Measurements from ENCODE around the gene ANKRD28.
A peak's percentile ranks its signal among the peaks of the same experiment; 100 is the strongest.

Gene ANKRD28

DNA sequence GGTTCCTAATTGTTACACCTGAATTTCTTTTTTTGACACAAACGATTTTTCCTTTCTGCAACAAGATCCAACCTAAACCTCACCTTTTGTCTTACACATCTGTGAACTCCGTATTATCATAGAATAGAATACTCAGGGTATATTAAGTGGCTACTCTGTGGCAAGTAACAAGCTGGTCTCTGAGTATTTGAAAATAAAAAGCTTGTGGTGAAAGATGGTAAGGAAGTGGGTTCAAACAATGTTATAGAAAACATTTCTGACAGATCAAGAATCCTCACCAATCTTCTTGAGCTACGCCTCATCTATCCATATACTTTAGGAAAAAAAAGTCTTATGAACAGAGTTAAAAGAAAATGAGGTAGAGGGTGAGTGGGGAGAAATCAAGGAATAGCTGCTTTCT is 3.5 kb upstream of the ANKRD28 start:
- Histone ChIP-seq H3K9me3 (ENCODE audit: control insufficient read depth, low read length) (no peaks in the 10 kb centered on the region), H3K4me1 (ENCODE audit: control insufficient read depth, insufficient read depth, low read length) (peaks cover 43% of the 10 kb centered on the region), H3K9ac (ENCODE audit: low read length) (no peak overlapping the region), H3K4me3 (ENCODE audit: low read length) (no peak overlapping the region), H3K36me3 (ENCODE audit: control insufficient read depth, insufficient read depth, low read length, severe bottlenecking) (no peaks in the 10 kb centered on the region), H3K27me3 (replicated peaks; ENCODE audit: control insufficient read depth, insufficient read depth, low read length) (no peaks in the 10 kb centered on the region)
- DNase-seq (ENCODE audit: low read depth), result no peak

DNA sequence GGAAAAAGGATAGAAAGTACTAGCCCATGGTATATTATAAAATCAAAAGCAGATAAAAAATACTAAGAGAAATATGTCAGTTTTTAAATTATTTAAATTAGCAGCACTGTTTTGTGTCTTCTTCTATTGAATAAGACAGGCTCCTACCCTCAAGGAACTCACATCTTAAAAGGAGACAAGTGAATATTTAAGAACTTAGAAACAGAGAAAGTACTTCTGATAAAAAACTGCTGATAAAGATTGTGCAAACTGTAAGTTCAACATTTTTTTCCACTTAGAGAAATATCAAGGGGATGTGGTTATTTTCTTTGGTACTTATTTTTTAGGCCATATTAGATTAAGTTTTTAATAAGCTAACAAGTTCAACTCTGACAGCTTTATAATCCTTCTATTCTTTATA is 3.0 kb upstream of the ANKRD28 start:
- DNase-seq (ENCODE audit: low read depth), result peak; percentile 65
- Histone ChIP-seq H3K36me3 (ENCODE audit: control insufficient read depth, insufficient read depth, low read length, severe bottlenecking) (no peaks in the 10 kb centered on the region), H3K27me3 (replicated peaks; ENCODE audit: control insufficient read depth, insufficient read depth, low read length) (no peaks in the 10 kb centered on the region), H3K4me1 (ENCODE audit: control insufficient read depth, insufficient read depth, low read length) (peaks cover 38% of the 10 kb centered on the region), H3K4me3 (ENCODE audit: low read length) (no peak overlapping the region), H3K9ac (ENCODE audit: low read length) (no peak overlapping the region), H3K9me3 (ENCODE audit: control insufficient read depth, low read length) (no peaks in the 10 kb centered on the region)

DNA sequence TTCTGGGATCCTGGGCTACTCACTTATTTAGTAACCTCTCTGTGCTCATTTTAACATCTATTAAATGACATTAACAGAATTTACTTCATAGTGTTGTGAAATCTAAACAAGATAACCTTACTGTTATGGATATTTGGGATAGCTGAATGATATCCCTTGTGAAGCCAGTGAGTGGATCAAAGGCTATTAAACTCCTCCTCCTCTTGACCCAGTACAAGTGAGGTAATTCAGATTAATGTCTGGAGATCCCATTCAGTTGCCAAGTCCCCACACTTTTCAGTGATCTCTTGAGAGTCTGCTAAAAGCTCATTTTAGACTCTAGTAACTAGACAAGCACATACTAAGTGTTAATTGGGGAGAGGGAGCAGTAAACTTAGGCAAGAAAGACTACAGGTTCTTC is 2.5 kb upstream of the ANKRD28 start:
- Histone ChIP-seq H3K27me3 (replicated peaks; ENCODE audit: control insufficient read depth, insufficient read depth, low read length) (no peaks in the 10 kb centered on the region), H3K9ac (ENCODE audit: low read length) (peak overlapping the region; percentile 5), H3K9me3 (ENCODE audit: control insufficient read depth, low read length) (no peaks in the 10 kb centered on the region), H3K36me3 (ENCODE audit: control insufficient read depth, insufficient read depth, low read length, severe bottlenecking) (no peaks in the 10 kb centered on the region), H3K4me3 (ENCODE audit: low read length) (no peak overlapping the region), H3K4me1 (ENCODE audit: control insufficient read depth, insufficient read depth, low read length) (peaks cover 34% of the 10 kb centered on the region)
- peak; percentile 43 for DNase-seq (ENCODE audit: low read depth)

DNA sequence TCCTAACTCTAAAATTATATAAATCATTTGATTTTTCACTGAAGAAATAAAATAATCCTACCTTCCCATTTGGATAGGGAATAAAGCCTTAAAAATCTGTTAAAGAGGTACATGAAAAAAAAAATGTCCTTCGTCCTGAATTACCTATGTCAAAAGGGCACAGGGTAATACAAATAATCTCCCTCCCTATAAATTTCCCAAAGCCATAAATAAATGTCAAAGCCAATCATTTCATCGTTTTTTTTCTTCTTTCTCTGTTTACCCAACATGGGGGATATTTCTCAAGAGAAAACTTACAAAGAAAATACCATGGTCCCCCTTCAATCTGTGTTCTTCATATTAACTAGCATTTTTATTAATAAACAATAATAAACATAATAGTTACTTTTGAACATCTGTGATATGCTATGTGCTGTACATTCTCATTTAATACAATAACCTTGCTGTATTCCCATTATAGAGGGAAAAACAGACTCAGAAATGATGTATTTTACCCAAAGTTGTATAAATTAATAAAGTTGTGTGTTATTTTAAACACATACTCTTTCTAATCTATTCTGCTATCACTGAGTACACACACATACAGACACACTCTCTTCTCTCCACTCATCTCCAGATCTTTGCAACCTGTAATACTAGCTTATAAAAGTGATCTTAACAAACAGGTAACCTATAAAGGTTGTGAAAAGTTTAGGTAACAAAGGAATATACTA is 910 bp upstream of the ANKRD28 start:
- no peaks in the 10 kb centered on the region for H3K9me3 ChIP-seq (ENCODE audit: control insufficient read depth, low read length)
- H3K9ac ChIP-seq (ENCODE audit: low read length), result peak overlapping the region; percentile 97
- H3K4me3 ChIP-seq (ENCODE audit: low read length), result peak overlapping the region; percentile 88

DNA sequence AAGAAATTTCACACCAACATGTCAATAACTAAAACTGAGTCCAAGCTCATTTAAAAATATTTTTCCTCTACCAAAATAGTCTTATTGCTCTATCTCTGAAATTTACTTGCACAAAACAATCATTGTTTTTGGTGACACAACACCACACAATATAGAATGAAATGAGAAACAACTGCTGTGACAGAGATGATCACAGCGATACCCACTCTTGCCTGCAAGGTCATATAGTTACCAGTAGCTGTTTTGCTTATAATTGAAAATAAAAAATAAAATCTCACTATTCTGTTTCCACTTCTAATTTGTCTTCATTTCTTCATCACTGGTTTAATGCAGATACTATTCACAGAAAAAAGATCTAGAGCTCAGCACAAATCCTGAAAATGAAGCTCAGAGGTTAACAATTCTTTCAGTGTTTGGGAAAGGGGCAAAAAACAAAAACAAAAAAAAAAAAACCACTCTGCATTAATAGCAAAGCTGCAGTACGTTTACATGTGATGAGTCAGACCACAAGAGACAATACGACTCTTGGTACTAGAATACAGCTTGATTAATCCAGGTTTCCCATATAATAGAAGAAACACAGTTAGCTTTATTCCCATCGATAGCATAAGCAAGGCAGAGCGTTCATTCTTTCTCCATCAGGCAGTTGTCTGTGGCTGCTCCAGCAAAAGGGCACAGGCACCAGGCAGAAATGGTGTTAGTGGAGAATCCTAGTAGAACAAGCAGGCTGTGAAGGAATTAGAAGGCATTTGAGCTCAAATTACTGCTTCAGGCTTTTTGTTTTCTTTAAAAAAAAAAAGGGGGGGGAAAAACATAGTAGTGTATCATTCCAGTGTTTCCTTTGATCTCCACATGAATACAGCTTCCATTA is 773 bp downstream of the ANKRD28 start:
- Histone ChIP-seq H3K9ac (ENCODE audit: low read length) (peak overlapping the region; percentile 97), H3K27me3 (replicated peaks; ENCODE audit: control insufficient read depth, insufficient read depth, low read length) (no peaks in the 10 kb centered on the region), H3K36me3 (ENCODE audit: control insufficient read depth, insufficient read depth, low read length, severe bottlenecking) (peaks cover 16% of the 10 kb centered on the region), H3K4me1 (ENCODE audit: control insufficient read depth, insufficient read depth, low read length) (peaks cover 46% of the 10 kb centered on the region), H3K9me3 (ENCODE audit: control insufficient read depth, low read length) (no peaks in the 10 kb centered on the region), H3K4me3 (ENCODE audit: low read length) (peak overlapping the region; percentile 88)
- DNase-seq (ENCODE audit: low read depth), result peak; percentile 74

More for the DNA sequence above, 910 bp upstream of the ANKRD28 start:
- Histone ChIP-seq H3K36me3 (ENCODE audit: control insufficient read depth, insufficient read depth, low read length, severe bottlenecking) (peaks cover under 1% of the 10 kb centered on the region), H3K4me1 (ENCODE audit: control insufficient read depth, insufficient read depth, low read length) (peaks cover 31% of the 10 kb centered on the region), H3K27me3 (replicated peaks; ENCODE audit: control insufficient read depth, insufficient read depth, low read length) (no peaks in the 10 kb centered on the region)
- no peak for DNase-seq (ENCODE audit: low read depth)

- peak; percentile 26 for DNase-seq (ENCODE audit: low read depth)
- peak overlapping the region; percentile 88 for H3K4me3 ChIP-seq (ENCODE audit: low read length)
- H3K36me3 ChIP-seq (ENCODE audit: control insufficient read depth, insufficient read depth, low read length, severe bottlenecking), result peaks cover 20% of the 10 kb centered on the region
- no peaks in the 10 kb centered on the region for H3K27me3 ChIP-seq (replicated peaks; ENCODE audit: control insufficient read depth, insufficient read depth, low read length)
- H3K9ac ChIP-seq (ENCODE audit: low read length), result peak overlapping the region; percentile 97
- H3K9me3 ChIP-seq (ENCODE audit: control insufficient read depth, low read length), result no peaks in the 10 kb centered on the region
- peaks cover 52% of the 10 kb centered on the region for H3K4me1 ChIP-seq (ENCODE audit: control insufficient read depth, insufficient read depth, low read length)
Measured at GRCh38 chr3:15796331-15796730, 1.4 kb downstream of the ANKRD28 start.

DNA sequence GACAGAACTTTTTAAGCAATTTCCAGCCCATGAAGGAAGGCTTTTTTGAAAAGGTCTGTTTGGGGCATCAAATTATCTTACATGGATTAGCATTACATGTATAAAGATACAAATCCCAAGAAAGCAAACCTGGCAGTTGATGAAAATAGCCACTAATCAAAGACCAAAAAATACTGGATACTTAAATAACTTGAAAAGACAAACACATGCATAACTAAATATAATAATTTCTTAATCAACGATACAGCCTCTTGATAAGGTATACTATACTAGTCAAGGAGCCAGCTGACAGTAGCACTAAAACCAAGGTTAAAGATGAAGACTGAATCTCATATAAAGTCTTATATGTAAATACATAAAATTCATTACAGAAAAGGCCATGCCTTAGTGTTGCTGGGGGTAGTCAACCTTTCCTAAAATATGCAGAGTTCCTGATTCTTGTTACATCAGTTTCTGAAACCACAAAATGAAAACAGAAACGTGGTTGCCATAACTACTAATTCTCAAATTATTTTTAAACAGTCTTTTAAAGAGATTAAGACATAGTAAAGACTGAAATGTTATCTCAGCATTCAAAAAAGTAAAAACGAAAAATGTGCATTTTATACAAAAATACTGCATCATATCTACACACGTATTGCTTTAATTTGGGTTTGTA is 2.0 kb downstream of the ANKRD28 start:
- Histone ChIP-seq H3K27me3 (replicated peaks; ENCODE audit: control insufficient read depth, insufficient read depth, low read length) (no peaks in the 10 kb centered on the region), H3K4me1 (ENCODE audit: control insufficient read depth, insufficient read depth, low read length) (peaks cover 50% of the 10 kb centered on the region), H3K36me3 (ENCODE audit: control insufficient read depth, insufficient read depth, low read length, severe bottlenecking) (peaks cover 23% of the 10 kb centered on the region), H3K9ac (ENCODE audit: low read length) (peak overlapping the region; percentile 97), H3K4me3 (ENCODE audit: low read length) (peak overlapping the region; percentile 88), H3K9me3 (ENCODE audit: control insufficient read depth, low read length) (no peaks in the 10 kb centered on the region)
- peak; percentile 83 for DNase-seq (ENCODE audit: low read depth)

DNA sequence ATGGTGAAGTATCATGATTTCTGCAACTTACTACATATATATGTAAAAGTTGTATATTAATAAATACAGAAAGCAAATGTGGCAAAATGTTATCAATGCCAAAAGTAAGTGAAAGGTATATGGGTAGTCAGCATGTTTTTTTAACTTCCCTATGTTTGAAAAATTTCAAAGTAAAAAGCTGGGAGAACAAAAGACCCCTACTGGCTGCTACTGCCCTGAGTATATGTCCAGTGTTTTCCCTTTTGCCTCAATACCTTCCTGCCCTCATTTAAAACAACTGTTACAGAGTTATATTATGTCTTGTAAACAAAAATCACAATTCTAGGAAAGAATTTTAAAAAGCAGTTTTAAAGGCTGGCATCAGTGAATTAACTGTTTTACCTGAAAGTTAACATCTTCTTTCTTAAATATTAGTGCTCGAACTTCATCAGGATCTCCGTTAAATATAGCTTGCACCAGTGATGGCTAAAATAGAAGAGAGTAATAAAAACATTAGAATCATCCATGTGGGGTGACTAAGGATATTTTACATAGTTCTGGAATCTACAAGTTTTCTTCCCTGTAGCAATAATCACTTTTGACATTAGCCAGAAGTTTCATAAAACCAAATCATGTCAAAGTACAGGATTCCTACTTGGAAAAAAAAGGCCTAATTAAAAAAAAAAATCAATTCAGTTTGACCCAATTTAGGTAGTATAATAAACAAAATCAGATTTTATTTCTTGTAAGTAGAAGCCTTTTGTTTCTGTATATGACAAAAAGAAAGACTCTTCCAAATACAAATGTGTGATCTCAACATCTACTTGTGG is 2.7 kb downstream of the ANKRD28 start:
- H3K4me3 ChIP-seq (ENCODE audit: low read length), result peak overlapping the region; percentile 88
- peaks cover 30% of the 10 kb centered on the region for H3K36me3 ChIP-seq (ENCODE audit: control insufficient read depth, insufficient read depth, low read length, severe bottlenecking)
- H3K4me1 ChIP-seq (ENCODE audit: control insufficient read depth, insufficient read depth, low read length), result peaks cover 43% of the 10 kb centered on the region
- peak overlapping the region; percentile 97 for H3K9ac ChIP-seq (ENCODE audit: low read length)
- no peaks in the 10 kb centered on the region for H3K27me3 ChIP-seq (replicated peaks; ENCODE audit: control insufficient read depth, insufficient read depth, low read length)
- DNase-seq (ENCODE audit: low read depth), result peak; percentile 64
- H3K9me3 ChIP-seq (ENCODE audit: control insufficient read depth, low read length), result no peaks in the 10 kb centered on the region

DNA sequence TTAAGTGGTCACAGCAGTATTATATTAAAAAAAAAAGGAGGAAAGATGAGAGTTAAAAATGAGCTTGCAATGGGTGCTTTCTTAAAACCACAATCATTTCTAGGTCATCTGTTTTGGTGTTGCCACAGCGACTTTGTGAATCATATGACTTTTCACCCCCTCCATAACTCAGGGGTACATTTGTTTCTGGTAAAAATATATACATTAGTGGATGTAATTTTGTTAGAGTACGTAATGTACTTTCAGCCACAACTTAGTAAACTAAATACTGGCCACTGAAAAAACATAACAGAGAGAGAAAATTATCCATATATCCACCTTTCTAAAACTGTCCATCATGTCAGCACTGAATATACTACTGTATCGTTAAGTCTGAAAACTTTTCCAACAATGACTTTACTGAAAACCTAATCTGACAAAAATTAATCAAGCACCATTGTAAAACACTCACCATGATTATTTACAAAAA is 3.4 kb downstream of the ANKRD28 start:
- peak overlapping the region; percentile 97 for H3K9ac ChIP-seq (ENCODE audit: low read length)
- peak overlapping the region; percentile 88 for H3K4me3 ChIP-seq (ENCODE audit: low read length)
- no peaks in the 10 kb centered on the region for H3K27me3 ChIP-seq (replicated peaks; ENCODE audit: control insufficient read depth, insufficient read depth, low read length)
- peak; percentile 84 for DNase-seq (ENCODE audit: low read depth)
- H3K36me3 ChIP-seq (ENCODE audit: control insufficient read depth, insufficient read depth, low read length, severe bottlenecking), result peaks cover 36% of the 10 kb centered on the region
- peaks cover 38% of the 10 kb centered on the region for H3K4me1 ChIP-seq (ENCODE audit: control insufficient read depth, insufficient read depth, low read length)
- no peaks in the 10 kb centered on the region for H3K9me3 ChIP-seq (ENCODE audit: control insufficient read depth, low read length)

DNA sequence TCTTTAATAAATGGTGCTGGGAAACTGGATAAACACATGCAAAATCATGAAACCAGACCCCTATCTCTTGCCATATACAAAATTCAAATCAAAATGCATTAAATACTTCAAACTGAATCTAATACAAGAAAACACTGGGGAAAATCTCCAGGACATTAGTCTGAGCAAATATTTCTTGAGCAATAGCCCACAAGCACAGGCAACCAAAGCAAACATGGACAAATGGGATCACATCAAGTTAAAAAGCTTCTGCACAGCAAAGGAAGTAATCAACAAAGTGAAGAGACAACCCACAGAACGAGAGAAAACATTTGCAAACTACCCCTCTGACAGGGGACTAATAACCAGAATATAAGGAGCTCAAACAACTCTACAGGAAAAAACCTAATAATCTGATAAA is 6.3 kb downstream of the ANKRD28 start:
- Histone ChIP-seq H3K4me3 (ENCODE audit: low read length) (peak overlapping the region; percentile 88), H3K9me3 (ENCODE audit: control insufficient read depth, low read length) (no peaks in the 10 kb centered on the region), H3K27me3 (replicated peaks; ENCODE audit: control insufficient read depth, insufficient read depth, low read length) (no peaks in the 10 kb centered on the region), H3K36me3 (ENCODE audit: control insufficient read depth, insufficient read depth, low read length, severe bottlenecking) (peaks cover 60% of the 10 kb centered on the region), H3K4me1 (ENCODE audit: control insufficient read depth, insufficient read depth, low read length) (peaks cover 47% of the 10 kb centered on the region), H3K9ac (ENCODE audit: low read length) (no peak overlapping the region)
- no peak for DNase-seq (ENCODE audit: low read depth)
